ENCODE data around the gene RELA.
"Not testable (repeated sequence)": the region's sequence is repeated elsewhere in the genome, so short reads cannot be mapped to it uniquely, and the experiment has no call there.

The RELA gene

DNA sequence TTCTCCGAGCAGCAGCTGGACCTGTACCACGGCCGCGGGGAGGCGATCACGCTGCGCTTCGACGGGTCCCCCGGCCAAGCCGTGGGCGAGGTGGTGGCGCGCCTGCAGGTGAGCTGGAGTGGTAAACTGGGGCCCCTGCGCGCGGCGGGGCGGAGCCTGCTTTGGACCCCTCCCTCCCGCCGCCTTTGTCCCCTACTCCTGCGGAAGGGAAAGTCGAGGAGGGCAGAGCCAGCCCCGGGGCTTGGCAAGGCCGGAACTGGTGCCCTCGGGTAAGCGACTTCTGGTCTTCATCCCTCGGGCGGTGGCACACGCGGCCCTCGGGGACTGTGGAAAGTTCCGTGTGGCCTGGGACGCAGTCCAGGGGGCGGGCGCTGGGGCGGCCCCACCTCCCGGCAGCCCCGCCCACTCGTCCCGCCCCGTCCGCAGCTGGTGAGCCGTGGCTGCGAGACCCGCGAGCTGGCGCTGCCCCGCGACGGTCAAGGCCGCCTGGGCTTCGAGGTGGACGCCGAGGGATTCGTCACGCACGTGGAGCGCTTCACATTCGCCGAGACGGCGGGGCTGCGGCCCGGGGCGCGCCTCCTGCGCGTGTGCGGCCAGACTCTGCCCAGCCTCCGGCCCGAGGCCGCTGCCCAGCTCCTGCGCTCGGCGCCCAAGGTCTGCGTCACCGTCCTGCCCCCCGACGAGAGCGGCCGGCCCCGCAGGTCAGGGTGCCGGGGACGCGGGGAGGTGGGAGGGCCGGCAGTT, 15.6 kb downstream of the RELA start:
- DNase-seq, result peak; percentile 40

DNA sequence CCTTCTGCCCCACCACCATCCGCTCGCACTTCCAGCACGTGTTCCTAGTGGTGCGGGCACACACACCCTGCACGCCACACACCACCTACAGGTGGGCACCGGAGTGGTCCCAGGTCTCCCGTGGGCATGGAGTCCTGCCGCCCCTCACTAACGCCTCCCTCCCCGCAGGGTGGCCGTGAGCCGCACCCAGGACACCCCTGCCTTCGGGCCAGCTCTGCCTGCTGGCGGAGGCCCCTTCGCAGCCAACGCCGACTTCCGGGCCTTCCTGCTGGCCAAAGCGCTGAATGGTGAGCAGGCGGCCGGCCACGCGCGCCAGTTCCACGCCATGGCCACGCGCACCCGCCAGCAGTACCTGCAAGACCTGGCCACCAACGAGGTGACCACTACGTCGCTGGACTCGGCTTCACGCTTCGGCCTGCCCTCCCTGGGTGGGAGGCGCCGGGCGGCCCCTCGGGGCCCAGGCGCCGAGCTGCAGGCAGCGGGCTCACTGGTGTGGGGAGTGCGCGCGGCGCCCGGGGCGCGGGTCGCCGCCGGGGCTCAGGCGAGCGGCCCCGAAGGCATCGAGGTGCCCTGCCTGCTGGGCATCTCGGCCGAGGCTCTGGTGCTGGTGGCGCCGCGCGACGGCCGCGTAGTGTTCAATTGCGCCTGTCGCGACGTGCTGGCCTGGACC, 16.3 kb downstream of the RELA start:
- DNase-seq, result no peak

DNA sequence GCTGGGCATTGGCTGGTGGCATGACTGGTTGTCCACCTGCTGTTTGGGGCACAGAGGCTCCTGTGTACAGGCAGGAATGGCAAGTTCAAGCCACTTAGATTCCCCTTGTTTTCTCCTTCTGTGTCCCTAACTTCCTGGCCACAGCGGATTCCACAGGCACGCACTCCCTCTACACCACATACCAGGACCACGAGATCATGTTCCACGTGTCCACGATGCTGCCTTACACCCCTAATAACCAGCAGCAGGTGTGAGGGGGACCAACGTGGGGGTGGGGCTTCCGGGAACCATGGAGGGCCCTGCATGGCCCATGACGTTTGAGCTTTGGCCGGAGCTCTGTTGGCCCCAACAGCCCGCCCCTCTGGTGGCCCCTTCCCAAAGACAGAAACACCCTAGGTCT, 17.0 kb downstream of the RELA start:
- DNase-seq, result no peak

DNA sequence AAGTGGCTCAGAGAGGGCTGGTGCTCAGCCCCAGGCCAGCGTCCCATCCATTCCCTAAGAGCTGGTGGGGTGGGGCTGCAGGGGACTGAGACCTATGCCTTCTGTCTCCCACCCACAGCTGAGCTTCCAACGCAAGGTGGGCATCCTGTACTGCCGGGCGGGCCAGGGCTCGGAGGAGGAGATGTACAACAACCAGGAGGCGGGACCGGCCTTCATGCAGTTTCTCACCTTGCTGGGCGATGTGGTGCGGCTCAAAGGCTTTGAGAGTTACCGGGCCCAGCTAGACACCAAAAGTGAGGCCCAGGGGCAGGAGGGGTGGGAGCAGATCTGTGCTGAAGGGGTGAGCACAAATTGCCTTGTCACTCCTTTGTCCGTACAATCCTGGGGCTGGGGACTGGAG, 17.9 kb downstream of the RELA start:
- no peak for DNase-seq

DNA sequence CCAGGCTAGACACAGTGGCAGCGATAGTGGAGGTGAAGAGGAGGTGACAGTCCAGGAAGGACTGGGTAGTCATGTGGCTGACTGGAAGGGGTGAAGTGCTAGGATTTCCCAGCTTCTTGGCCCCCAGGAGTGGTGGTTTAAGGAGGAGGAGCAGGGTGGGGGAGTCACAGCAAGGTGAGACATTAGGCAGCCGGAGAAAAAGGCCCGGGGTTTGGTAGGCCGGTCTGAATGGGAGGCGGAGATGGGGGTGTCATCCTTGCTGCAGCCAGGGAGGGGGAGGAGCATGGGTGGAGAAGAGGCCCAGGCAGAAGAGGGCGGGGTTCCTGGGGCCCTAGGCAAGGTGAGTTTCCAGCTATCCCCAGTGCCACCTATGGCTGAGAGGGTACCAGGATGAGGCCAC, 18.7 kb downstream of the RELA start:
- no peak for DNase-seq

DNA sequence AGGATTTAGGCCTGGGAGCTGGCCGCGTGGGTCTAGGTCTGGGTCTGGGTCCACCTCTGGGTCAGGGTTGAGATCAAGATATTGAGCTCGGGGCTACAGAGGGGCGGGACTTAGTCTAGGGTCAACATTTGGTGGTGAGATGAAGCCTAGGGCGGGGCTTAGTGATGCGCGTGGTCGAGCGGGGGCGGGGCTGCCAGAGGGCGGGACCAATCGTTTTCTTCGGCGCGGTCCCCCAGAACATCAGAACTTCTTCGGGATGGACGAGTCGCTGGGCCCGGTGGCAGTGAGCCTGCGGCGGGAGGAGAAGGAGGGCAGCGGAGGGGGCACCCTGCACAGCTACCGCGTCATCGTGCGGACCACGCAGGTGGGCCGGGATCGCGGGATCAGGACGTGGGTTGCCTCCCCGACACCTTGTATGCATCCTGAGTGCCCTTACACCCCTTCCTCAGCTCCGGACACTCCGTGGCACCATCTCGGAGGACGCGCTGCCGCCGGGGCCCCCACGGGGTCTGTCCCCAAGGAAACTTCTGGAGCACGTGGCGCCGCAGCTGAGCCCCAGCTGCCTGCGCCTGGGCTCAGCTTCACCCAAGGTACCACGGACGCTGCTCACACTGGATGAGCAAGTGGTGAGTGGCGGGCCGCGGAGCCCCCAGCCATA, 20.6 kb downstream of the RELA start:
- DNase-seq, result no peak

DNA sequence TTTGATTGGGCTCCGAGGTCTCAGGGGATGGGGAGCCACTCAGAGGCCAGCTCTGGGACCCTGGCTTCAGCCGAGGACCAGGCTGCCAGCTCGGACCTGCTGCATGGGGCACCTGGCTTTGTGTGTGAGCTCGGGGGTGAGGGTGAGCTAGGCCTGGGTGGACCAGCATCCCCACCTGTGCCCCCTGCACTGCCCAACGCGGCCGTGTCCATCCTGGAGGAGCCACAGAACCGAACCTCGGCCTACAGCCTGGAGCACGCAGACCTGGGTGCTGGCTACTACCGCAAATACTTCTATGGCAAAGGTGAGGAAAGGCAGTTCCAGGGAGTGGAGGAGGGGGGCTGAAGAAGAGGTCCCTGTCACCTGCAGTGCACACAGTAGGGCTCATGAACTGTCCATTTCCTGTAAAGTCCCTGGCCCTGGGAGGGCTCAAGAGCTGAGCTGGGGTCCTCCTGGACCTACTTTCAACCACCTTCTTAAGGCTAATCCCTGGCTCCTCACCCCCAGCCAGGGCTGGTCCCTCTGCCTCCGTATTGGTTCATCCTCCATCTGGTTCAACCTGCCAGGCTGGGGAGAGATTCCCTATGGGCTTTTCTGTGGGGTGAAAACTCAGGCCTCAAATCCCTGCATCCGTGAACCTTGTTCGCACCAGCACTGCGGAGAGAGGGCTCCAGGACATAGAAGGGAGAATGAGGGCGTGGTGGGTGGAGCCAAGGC, 21.3 kb downstream of the RELA start:
- DNase-seq, result no peak

DNA sequence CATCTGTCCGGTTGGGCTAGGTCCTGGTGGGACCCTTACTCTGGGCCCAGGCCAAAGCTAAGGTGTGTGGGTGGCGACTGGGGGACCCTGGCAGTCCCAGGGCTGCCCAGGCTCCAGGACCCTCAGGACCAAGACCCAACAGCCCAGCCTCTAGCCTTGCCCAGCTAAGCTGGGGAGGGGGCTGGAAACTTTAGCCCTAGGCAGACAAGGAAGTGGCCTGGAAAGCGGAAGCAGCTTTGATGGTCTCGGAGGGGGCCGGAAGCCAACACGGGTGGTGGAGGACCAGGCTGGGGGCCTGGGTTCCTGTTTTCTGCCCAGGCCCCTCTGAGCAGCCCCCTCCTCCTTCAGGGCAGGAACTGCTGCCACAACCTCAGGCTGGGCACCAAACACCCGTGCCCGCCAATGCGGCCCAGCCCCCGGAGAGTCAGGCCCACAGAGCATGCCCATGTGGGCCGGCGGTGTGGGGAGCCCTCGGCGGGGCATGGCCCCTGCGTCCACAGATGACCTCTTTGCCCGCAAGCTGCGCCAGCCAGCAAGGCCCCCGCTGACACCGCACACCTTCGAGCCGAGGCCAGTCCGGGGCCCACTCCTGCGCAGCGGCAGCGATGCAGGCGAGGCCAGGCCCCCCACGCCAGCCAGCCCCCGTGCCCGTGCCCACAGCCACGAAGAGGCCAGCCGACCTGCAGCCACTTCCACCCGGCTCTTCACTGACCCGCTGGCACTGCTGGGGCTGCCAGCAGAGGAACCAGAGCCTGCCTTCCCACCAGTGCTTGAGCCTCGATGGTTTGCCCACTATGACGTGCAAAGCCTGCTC, 22.0 kb downstream of the RELA start:
- peak; percentile 40 for DNase-seq

DNA sequence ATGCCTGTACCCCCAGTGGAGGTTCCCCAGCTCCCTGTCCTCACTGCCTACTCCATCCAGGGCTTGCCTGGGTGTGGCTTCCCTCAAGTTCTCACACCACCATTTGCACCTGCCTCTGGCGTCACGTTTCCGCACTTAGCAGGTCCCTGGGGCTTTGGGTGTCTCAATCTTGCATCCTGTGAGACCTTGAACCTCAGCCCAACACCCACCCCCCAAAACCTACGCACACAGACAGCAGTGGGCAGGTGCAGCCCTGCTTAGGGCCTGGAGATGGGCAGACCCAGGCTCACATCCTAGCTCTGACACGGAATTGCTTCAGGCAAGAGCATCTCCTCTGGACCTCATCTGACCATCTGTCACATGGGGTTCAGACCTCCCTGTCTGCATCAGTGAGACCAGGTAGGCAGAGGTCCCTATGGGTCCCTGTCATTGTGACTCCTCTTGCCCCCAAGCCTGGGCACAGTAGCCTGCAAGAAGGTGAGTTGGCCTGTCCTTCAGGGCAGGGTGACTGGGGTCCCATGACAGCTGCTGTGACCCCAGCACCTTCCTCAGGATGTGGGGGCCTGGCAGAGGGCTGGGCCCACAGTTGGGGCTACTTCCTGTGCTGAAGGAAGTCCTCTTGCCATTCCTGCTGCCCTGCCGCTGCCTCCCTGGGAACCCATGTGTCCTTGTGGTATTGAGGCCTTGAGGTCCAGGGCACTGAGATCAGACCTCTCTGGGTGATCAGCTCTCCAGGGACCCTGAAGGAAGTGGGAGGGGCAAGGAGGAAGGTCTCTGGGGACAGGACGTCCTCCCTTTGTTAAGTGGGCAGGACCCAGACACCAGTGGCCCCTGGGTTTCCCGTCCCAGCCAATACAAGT, 22.9 kb downstream of the RELA start:
- peak; percentile 10 for DNase-seq

DNA sequence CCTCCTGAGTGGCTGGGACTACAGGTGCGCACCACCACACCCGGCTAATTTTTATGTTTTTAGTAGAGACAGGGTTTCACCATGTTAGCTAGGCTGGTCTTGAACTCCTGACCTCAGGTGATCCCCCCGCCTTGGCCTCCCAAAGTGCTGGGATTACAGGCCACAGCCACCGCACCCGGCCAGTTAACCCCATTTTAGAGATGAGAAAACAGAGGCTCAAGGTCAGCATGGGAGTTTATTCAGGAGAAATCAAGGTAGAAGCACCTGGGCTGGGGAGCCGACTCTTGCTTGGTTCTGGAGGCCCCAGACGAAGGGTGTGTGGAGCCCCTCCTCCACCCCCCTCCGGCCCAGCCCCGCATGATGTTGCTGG, 23.5 kb downstream of the RELA start:
- not testable (repeated sequence) for DNase-seq

DNA sequence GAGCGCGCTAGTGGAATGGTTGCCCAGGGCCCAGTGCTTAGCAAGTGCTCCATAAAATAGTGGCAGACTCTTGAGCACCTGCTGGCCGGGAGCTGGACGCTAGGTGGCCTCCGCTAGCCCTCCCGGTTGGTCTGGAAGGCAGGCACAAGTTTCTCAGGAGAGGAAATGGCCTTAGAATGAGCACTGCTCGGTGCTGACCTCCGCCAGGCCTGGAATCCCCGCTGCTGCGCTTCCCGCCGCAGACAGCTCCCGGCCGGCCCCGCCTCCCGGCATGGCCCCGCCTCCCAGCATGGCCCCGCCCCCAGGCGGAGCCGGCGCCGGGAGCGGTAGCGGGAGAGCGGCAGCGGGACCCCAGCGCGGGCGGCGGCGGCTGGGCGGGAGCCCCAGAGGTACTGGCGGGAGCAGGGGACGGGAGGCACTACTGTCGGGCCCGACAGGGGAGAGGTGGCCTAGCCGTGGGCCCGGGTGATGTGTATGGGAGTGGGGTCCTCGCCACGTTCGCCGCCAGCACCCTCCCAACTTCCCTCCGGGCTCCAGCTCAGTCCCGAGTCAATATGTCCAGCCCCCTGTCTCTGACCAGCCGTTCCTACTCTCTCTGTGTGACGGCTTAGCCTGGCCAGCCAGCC, 24.8 kb downstream of the RELA start, which contains the start of gene SIPA1:
Gene SIPA1, plus strand, starts transcription at position 308 of the 626 bp plus-strand sequence. CDS start 2,821 bp downstream, outside the sequence.
- peak; percentile 79 for DNase-seq

DNA sequence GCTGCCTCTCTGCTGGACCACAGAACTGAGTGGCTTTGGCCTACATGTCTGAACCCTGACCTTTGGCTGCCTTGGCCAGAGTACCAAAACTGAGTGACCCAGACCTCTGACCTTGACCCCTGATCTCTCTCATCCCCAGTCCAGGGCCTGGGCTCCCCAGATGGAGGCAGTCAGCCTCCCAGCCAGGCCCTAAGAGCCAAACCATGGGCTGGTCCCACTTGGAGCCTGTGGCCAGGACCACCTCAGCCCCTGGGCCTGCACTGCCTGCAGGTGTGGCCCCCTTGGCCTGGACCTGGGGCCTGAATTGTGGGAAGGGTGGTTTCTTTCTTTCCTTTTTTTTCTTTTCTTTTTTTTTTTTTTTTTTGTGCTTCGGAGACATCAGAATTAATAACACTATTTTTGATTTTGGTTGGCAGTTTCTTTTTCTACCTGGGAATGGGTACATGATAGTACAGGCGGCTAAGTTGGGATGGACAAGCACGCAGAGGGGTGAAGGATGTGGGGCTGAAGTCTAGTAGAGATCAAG, 25.6 kb downstream of the RELA start:
- no peak for DNase-seq

DNA sequence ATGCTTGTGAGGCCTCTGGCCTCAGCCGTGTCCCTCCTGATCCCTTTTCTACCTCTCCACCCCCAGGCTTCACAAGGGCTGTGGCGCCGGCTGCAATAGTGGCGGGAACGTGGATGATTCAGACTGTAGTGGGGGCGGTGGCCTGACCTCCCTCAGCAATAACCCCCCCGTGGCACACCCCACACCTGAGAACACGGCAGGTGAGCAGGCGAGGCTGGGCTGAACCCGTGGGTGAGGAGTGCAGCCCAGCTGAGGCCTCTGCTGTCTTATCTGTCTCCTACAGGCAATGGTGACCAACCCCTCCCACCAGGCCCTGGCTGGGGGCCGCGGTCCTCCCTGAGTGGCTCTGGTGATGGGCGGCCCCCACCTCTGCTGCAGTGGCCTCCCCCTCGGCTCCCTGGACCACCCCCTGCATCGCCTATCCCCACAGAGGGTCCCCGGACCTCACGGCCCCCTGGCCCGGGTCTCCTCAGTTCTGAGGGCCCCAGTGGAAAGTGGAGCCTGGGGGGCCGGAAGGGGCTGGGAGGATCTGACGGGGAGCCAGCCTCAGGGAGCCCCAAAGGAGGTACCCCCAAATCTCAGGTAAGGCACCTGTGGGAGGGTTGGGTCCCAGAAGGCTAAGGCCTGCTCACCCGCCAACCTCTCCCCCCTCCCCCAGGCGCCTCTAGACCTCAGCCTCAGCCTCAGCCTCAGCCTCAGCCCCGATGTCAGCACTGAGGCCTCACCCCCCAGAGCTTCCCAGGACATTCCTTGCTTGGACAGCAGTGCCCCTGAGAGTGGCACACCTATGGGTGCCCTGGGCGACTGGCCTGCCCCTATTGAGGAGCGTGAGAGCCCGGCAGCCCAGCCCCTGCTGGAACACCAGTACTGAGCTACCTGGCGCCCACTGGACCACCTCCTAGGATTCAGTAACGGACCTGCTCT, 26.3 kb downstream of the RELA start:
- no peak for DNase-seq

DNA sequence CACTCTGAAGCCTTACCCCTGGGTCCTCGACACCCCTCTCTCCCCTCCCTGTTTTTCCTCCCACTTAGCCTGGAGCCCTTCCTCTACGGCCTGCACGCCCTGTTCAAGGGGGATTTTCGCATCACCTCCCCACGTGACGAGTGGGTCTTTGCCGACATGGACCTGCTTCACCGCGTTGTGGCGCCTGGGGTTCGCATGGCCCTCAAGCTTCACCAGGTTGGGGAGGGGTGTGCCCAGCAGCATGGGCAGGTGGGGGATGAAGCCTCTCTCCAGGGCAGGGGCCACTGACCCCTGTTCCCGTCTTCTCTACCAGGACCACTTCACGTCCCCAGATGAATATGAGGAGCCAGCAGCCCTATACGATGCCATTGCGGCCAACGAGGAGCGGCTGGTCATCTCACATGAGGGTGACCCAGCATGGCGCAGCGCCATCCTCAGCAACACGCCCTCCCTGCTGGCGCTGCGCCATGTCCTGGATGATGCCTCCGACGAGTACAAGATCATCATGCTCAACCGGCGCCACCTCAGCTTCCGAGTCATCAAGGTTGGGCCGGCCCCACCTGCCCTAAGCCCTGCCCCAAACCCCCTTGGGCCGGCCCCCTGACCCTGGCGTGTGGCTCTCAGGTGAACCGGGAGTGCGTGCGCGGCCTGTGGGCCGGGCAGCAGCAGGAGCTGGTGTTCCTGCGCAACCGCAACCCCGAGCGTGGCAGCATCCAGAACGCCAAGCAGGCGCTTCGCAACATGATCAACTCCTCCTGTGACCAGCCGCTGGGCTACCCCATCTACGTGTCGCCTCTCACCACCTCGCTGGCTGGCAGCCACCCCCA, 27.6 kb downstream of the RELA start:
- no peak for DNase-seq

DNA sequence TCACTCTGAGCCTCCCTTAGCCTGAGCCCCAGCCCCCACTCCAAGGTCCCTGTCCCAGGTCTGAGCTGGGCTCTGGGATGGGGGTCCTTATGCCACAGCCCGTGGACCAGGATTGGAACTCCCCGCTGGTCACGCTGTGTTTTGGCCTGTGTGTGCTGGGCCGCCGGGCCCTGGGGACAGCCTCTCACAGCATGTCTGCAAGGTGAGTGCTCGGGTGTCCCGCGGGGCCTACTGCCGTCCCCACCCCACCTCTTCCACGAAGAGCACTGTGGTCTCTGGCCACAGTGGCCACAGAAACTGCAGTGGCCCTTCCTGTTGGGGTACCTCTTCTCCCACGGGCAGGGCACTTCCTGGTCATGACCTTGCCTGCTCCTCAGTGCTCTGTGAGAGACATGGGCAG, 28.3 kb downstream of the RELA start:
- DNase-seq, result no peak

DNA sequence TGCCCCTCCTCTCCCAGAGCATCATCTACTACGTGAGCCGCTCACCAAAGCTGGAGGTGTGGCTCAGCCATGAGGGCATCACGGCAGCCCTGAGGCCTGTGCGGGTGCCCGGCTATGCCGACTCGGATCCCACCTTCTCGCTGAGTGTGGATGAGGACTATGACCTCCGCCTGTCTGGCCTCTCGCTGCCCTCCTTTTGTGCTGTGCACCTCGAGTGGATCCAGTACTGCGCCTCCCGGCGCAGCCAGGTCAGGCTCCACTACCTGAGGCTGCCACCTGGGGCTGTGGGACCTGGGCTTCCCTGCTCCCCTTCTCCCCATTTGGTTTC, 28.6 kb downstream of the RELA start:
- no peak for DNase-seq

DNA sequence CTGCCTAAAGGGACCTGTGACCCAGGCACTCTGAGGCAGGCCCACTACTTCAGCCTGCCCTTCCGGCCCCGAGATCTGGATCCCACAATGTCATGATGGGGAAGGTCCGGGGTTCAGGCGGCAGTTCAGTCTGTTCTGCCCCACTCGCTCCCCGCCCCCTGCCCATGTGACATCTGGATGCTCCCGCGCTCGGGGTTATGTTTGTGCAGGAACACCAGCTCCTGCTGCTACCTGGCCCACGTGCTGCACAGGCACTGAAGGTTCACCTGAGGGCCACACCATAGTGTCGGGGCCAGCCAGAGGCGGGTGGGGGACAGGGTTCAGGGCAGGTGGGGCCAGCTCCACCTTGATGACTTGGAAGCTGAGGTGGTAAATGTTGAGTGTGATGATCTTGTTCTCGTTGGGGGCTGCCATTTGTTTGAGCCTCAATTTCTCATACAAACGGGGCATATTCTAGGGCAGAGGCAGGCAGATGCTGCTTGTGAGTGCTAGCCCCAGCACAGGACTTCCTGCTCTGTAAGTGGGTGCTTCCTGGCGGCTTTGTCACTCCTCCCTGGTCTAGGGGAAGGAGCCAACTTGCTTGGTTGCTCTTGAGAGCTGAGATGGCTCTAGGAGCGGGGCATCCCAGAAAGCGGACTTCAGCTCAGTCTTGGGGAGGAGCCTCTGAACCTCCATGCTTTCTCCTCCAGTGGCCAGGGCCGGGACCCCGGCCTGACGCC, 29.2 kb downstream of the RELA start:
- no peak for DNase-seq

DNA sequence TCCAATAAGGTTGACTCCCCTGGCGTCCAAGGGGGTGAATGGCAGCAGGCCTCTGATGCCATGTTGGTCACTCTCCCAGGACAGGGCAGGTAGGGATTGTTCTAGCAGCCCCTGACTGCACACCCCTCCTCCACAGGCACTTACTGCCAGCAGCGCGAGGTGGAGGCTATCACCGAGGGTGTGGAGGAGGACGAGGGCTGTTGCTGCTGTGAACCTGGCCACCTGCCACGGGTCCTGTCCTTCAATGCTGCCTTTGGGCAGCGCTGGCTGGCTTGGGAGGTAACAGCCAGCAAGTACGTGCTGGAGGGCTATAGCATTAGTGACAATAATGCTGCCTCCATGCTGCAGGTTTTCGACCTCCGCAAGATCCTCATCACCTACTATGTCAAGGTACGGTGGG, 32.5 kb downstream of the RELA start:
- no peak for DNase-seq

All from midbrain (tissue), 1 donor.